Activated T-cell treated with anti-CD3 and anti-CD28 coated beads, Interleukin-2, amount 50 U/mL, for 4 hours (primary cell): ENCODE results near the gene ZDHHC17. TPM values are rescaled to one million over a fixed set of nuclear protein-coding genes. Genes with fewer than 3 reads are reported as not detected.

ENCODE experiments used
- ATAC-seq, 2 donors: fragments of 200-7000 bp; cut with Tn5 transposase; one replicate each; pipeline ENCODE4 v1.10.0; 2021
- DNase-seq: peaks from one replicate; pipeline ENCODE4 v3.0.0-alpha.2; 2020
- H3K27me3 Mint-ChIP-seq: one replicate; pipeline ENCODE4 v1.8.0; 2021; ENCODE audit warnings: low read depth, mixed read lengths
- H3K36me3 Mint-ChIP-seq: one replicate; pipeline ENCODE4 v1.8.0; 2022; ENCODE audit warnings: mixed read lengths; ENCODE audit not compliant: insufficient read depth
- H3K4me1 Mint-ChIP-seq: one replicate; pipeline ENCODE4 v1.8.0; 2021; ENCODE audit warnings: low read depth, mixed read lengths
- H3K4me3 Mint-ChIP-seq: one replicate; pipeline ENCODE4 v1.8.0; 2021; ENCODE audit warnings: mild to moderate bottlenecking, moderate library complexity, mixed read lengths
- H3K9me3 Mint-ChIP-seq: one replicate; pipeline ENCODE4 v1.8.0; 2021; ENCODE audit warnings: mixed read lengths
- total RNA-seq, 3 donors: library from RNA; stranded (reverse); gene quantifications; one replicate each; pipeline ENCODE4 v1.2.1, GENCODE V29; 2021

ZDHHC17 gene
- total RNA-seq, 3 donors from 2014 or later: 20.5 to 28.1 (median 25.4) TPM

- ATAC-seq (no peak), DNase-seq (no peak)
- no peaks in the 10 kb centered on the region for H3K27me3 Mint-ChIP-seq
- H3K4me3 Mint-ChIP-seq: no peak overlapping the region
- no peaks in the 10 kb centered on the region for H3K9me3 Mint-ChIP-seq
- peaks cover 20% of the 10 kb centered on the region for H3K36me3 Mint-ChIP-seq
- H3K4me1 Mint-ChIP-seq: no peaks in the 10 kb centered on the region
These were observed 57.1 kb downstream of the ZDHHC17 start for GRCh38 chr12:76820888-76821482.

GRCh38 chr12:76830436-76830835 is 66.5 kb downstream of the ZDHHC17 start:
- ATAC-seq: no peak
- H3K4me3 Mint-ChIP-seq: no peak overlapping the region
- H3K4me1 Mint-ChIP-seq: no peaks in the 10 kb centered on the region
- peaks cover 32% of the 10 kb centered on the region for H3K36me3 Mint-ChIP-seq
- H3K27me3 Mint-ChIP-seq: no peaks in the 10 kb centered on the region
- H3K9me3 Mint-ChIP-seq: no peaks in the 10 kb centered on the region
- DNase-seq: no peak

GRCh38 chr12:76836633-76837032 is 72.7 kb downstream of the ZDHHC17 start:
- H3K4me1 Mint-ChIP-seq: no peaks in the 10 kb centered on the region
- H3K4me3 Mint-ChIP-seq: no peak overlapping the region
- no peaks in the 10 kb centered on the region for H3K9me3 Mint-ChIP-seq
- ATAC-seq (no peak), DNase-seq (no peak)
- H3K27me3 Mint-ChIP-seq: no peaks in the 10 kb centered on the region
- H3K36me3 Mint-ChIP-seq: peaks cover 25% of the 10 kb centered on the region

- Mint-ChIP-seq H3K36me3 (peaks cover 33% of the 10 kb centered on the region), H3K4me3 (no peak overlapping the region), H3K4me1 (no peaks in the 10 kb centered on the region), H3K27me3 (no peaks in the 10 kb centered on the region), H3K9me3 (no peaks in the 10 kb centered on the region)
- no peak for DNase-seq
- ATAC-seq: no peak
These were observed 83.3 kb downstream of the ZDHHC17 start for GRCh38 chr12:76847260-76847659.

GRCh38 chr12:76848132-76848531 is 84.2 kb downstream of the ZDHHC17 start:
- H3K9me3 Mint-ChIP-seq: no peaks in the 10 kb centered on the region
- no peak for ATAC-seq
- no peaks in the 10 kb centered on the region for H3K27me3 Mint-ChIP-seq
- DNase-seq: no peak
- H3K4me1 Mint-ChIP-seq: no peaks in the 10 kb centered on the region
- peaks cover 37% of the 10 kb centered on the region for H3K36me3 Mint-ChIP-seq
- no peak overlapping the region for H3K4me3 Mint-ChIP-seq

GRCh38 chr12:76852106-76852505 is 88.2 kb downstream of the ZDHHC17 start:
- Mint-ChIP-seq H3K9me3 (peaks cover 4% of the 10 kb centered on the region), H3K4me3 (no peak overlapping the region)

GRCh38 chr12:76855271-76855670 is 91.4 kb downstream of the ZDHHC17 start:
- DNase-seq (no peak), ATAC-seq (no peak)
- Mint-ChIP-seq H3K9me3 (peaks cover 4% of the 10 kb centered on the region), H3K36me3 (peaks cover 36% of the 10 kb centered on the region), H3K4me1 (no peaks in the 10 kb centered on the region), H3K4me3 (no peak overlapping the region), H3K27me3 (no peaks in the 10 kb centered on the region)

More at GRCh38 chr12:76852106-76852505, 88.2 kb downstream of the ZDHHC17 start:
- ATAC-seq (no peak), DNase-seq (no peak)
- Mint-ChIP-seq H3K27me3 (no peaks in the 10 kb centered on the region), H3K36me3 (peaks cover 46% of the 10 kb centered on the region), H3K4me1 (no peaks in the 10 kb centered on the region)

GRCh38 chr12:76856018-76856644 is 92.2 kb downstream of the ZDHHC17 start:
- DNase-seq: no peak
- Mint-ChIP-seq H3K36me3 (peaks cover 30% of the 10 kb centered on the region), H3K27me3 (no peaks in the 10 kb centered on the region), H3K9me3 (peaks cover 4% of the 10 kb centered on the region), H3K4me3 (no peak overlapping the region), H3K4me1 (no peaks in the 10 kb centered on the region)
- no peak for ATAC-seq

GRCh38 chr12:76859611-76860010 is 95.7 kb downstream of the ZDHHC17 start:
- Mint-ChIP-seq H3K36me3 (peaks cover 14% of the 10 kb centered on the region), H3K4me3 (no peak overlapping the region), H3K27me3 (peaks cover 2% of the 10 kb centered on the region), H3K4me1 (no peaks in the 10 kb centered on the region), H3K9me3 (peaks cover 4% of the 10 kb centered on the region)
- DNase-seq: no peak
- ATAC-seq: peak in 1 of 2 donors; percentile 34

GRCh38 chr12:76860256-76860655 is 96.3 kb downstream of the ZDHHC17 start:
- Mint-ChIP-seq H3K4me1 (no peaks in the 10 kb centered on the region), H3K27me3 (peaks cover 2% of the 10 kb centered on the region), H3K9me3 (peaks cover 4% of the 10 kb centered on the region), H3K4me3 (no peak overlapping the region), H3K36me3 (peaks cover 8% of the 10 kb centered on the region)
- DNase-seq: no peak
- no peak for ATAC-seq

- Mint-ChIP-seq H3K4me1 (no peaks in the 10 kb centered on the region), H3K27me3 (peaks cover 9% of the 10 kb centered on the region), H3K9me3 (no peaks in the 10 kb centered on the region), H3K4me3 (no peak overlapping the region), H3K36me3 (no peaks in the 10 kb centered on the region)
- no peak for ATAC-seq
- DNase-seq: no peak
These were observed 99.2 kb downstream of the ZDHHC17 start for GRCh38 chr12:76863005-76863670.

GRCh38 chr12:76863837-76864236 is 99.9 kb downstream of the ZDHHC17 start:
- H3K4me3 Mint-ChIP-seq: no peak overlapping the region
- peaks cover 9% of the 10 kb centered on the region for H3K27me3 Mint-ChIP-seq
- DNase-seq (no peak), ATAC-seq (no peak)
- H3K36me3 Mint-ChIP-seq: no peaks in the 10 kb centered on the region
- no peaks in the 10 kb centered on the region for H3K4me1 Mint-ChIP-seq
- H3K9me3 Mint-ChIP-seq: no peaks in the 10 kb centered on the region

GRCh38 chr12:76864791-76865400 is 101.0 kb downstream of the ZDHHC17 start:
- Mint-ChIP-seq H3K27me3 (peaks cover 9% of the 10 kb centered on the region), H3K4me3 (no peak overlapping the region), H3K36me3 (no peaks in the 10 kb centered on the region), H3K4me1 (no peaks in the 10 kb centered on the region), H3K9me3 (no peaks in the 10 kb centered on the region)
- DNase-seq (no peak), ATAC-seq (no peak)

- no peak for DNase-seq
- H3K36me3 Mint-ChIP-seq: no peaks in the 10 kb centered on the region
These were observed 102.2 kb downstream of the ZDHHC17 start for GRCh38 chr12:76866151-76866567.

More at GRCh38 chr12:76866151-76866567, 102.2 kb downstream of the ZDHHC17 start:
- Mint-ChIP-seq H3K4me3 (no peak overlapping the region), H3K4me1 (no peaks in the 10 kb centered on the region), H3K9me3 (no peaks in the 10 kb centered on the region), H3K27me3 (peaks cover 12% of the 10 kb centered on the region)
- ATAC-seq: no peak
